Islet precursor cell (in vitro differentiated cells): ENCODE data around the gene RPS6KB2.
A peak's percentile ranks its signal among the peaks of the same experiment; 100 is the strongest.

Source experiments
- DNase-seq: peaks from one replicate; pipeline ENCODE4 v3.0.0-alpha.2; 2018

RPS6KB2 gene

DNA sequence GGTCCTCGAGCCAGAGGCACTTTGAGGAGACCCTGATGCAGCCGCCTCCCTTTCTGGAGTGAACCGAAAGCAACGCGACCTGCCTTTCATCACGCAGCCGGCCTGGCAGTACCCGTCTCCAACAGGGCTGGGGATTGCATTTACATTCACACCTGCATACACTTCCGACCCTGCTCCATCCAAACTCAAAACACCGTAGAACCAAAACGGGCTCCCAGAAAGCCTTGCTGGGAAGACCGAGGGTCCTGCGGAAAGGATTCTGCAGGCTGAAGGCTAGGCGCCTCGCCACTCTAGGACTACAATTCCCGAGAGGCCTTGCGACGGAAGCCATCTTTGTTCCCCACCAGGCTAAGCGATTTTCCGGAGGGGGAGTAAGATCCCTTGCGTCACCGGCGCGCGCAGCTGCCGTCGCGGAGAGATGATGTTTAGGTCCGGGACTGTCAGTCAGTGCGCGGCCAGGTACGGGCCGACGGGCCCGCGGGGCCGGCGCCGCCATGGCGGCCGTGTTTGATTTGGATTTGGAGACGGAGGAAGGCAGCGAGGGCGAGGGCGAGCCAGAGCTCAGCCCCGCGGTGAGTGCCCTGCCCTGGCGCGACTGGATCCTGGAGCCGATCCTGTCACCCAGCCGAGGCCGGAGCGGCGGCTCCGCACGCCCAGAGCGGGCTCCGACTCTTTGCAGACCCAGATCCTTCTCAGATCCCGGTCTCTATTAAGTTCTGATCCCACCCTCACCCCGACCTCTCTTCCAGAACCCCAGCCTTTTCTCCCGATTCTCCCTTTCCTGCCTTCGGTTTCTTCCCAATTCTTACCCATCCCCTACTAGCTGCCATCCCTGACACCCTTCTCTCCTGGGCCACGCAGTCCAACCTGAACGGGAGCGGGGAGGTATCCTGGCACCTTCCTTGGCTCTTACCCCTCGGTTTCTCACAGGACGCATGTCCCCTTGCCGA lies at the start of gene RPS6KB2:
Gene RPS6KB2, plus strand, starts transcription at position 443 of the 950 bp plus-strand sequence. Its CDS starts 52 bp downstream, at position 495.
- DNase-seq = peak; percentile 98

DNA sequence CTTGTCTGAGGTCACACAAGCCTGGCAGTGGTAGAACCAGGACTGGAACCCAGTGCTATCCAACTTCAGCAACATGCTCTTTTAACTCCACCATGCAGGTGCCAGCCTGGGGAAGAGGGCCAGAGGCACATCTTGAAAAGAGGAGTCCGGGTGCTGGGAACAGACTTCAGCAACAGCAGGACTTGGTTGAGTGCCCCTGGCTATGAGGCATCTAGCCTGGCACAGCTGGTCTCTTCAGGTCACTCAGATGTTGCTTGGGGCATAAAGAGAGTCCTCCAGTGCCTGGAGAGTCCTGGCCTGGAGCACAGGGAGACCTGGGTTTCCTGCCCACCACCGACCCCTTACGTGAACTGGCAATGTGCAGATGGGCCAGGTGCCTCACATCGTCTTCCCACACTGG lies 49.8 kb upstream of the RPS6KB2 start:
- DNase-seq = no peak

DNA sequence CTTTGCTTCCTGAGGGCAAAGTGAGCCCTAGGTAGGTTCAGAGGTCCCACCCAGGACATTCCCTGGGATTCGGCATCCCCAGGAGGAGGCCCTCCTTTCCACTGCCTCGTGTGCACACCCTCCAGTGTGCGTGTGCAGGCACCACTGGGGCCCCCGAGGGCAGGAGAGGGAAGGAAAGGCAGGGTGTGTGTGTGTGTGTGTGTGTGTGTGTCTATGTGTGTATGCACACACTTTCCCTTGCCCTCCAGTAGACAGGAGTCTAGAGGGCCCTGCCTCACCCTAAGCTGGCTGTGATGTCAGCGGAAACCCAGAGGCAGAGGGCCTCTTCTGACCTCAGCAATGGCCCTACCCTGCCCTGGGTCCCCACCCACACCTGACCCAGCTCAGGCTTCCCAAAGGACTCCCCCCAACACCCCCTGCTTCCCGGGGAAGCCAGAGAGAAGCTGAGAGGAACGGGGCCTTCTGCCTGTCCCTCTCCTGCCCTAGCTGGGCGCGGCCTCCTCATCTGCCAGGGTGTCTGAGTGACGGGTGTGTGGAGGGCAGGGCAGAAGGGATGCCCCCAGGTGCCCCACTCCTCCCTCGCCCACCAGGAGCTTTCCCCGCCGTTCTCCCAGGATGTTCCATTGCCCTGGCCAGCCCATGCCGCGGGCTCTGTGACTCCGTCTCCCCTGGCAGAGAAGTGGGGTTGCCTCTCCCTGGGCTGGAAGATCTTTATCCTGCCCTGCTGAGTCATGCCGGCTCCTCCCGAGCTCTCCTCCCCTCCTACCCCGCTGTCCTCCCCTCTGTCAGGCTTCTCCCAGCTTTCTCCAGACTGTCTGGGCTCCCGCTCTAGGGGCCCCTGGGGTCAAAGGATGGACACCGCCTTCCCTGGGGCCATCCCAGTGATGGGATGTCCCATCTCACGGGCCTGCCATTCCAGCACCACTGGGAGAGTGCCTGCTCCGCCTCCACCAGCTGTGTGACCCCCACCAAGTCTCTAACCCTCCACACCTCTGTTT lies 48.9 kb upstream of the RPS6KB2 start:
- DNase-seq = no peak

DNA sequence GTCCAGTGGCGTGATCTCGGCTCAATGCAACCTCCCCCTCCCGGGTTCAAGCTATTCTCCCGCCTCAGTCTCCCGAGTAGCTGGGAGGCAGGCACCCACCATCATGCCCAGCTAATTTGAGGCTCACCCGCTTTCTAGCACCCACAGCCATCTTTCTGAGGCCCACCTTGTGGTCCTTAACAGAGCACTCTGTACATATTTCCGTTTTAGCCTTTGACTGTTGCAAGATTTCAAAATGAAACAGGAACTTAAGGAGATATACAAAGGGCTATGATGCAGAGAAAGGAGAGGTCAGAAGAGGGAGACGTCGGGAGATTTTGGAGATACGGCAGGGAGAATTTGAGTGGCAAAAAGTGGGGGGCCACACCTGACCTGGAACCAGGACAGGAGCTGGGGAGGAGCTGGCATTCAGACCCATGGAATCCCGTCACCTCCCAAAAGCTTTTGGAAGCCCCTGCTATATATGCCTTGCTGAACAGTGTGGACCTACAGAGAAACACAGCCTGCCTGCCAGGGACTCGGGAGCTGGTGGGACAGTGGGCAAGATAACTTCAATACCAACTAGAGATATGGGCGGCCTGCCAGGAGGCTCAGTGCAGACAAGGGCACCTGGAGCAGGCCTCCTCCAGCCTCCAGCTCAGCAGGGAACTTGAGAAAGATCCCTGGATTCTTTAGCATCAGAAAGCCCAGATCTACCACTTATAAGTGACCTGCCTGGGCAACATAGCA lies 46.9 kb upstream of the RPS6KB2 start:
- DNase-seq = no peak

DNA sequence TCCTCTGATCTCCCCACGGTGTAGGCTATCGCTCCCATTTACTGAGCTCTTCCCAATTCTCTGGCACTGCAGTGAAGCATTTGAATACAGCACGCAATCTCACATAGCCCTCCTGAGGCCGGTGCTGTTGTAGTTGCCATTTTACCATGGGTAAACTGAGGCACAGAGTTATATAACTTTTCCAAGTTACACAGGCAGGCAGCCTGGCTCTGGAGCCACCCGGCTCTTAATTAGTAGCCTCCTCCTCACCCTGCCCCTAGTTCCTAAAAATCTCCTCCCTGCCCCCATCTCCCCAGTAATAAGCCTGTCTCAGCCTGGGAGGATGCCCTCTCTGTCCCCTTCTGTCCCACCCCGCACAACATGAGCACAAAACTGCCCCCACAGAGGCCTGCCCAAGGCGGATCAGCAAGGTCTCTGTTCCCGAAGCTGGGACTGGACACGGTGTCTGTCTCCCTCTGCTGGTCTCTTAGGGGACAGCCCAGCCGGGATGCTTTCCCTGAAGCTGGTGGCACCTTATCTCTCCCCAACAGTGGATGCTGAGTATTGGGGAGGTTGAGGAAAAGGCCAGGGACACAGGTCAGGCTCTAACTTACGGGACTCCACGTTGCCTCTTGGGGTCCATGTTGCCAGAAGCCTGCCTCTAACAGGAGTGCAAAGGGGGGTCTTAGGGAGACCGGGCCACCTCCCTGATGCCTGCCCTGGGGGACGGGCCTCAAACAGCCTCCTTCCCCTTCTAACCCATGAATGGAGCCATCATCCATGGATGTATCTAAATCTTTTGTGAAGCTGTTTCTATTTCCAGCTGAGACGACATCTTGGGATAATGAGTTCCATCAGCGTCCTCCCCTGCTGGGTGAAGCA lies 45.8 kb upstream of the RPS6KB2 start:
- peak; percentile 91 for DNase-seq

DNA sequence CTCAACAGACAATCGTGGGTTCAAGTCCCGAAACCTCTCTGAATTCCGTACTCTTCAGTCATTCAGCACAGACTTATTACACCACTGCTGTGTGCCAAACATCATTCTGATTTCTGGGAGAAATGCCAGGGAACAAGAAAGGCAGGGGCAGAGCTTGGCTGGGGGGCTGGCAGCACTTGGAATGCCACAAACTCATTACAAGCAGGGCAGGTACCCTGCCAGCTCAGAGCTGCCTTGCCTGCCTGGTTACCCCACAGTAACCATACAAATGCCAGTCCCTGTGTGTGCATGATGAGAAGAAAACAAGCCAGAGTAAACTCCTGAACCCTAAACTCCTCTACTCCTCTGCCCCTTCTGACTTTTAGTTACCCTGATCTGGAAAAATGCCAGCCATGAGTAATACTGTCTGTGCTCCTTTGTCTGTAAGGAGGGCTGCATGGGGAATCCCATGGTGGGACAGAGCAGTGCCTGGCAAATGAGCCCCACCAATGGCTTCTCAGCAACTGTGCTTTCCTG lies 43.4 kb upstream of the RPS6KB2 start:
- no peak for DNase-seq

DNA sequence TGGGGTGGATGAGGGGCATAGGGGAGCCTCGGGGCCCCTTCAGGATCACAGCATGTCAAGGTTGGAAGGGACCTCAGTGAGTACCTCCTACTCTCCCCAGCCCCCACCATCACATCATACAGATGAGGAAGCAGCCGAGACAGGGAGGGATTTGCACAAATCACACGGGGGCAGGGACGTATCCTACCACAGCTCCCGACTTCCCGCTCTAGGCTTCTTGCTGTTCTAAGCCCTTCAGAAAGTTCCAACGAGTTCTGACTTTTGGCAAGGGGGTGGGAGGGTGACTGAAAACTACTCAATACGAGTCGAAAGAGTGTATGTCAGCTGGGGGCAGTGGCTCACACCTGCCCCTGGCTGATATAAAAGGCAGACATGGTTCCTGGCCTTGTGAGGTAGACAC lies 41.2 kb upstream of the RPS6KB2 start:
- DNase-seq = no peak

DNA sequence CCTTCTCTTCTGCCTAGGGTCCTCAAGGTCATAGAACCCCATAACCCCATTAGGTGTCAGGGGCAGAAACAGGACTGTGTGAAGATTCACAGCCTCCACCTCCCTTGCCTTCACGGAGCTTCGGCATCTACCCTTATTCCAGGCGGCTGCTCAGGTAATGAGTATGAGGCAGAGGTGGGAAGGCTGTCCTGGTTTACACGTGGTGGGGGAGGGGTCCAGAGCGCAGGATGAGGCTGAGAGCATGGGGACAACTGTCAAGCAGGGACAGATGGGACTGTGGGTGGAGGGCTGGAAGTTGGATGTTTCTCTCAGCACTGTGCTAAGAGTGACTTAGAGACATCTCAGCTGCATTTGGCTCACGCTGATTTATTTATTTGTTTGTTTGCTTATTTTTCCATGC lies 40.8 kb upstream of the RPS6KB2 start:
- no peak for DNase-seq

DNA sequence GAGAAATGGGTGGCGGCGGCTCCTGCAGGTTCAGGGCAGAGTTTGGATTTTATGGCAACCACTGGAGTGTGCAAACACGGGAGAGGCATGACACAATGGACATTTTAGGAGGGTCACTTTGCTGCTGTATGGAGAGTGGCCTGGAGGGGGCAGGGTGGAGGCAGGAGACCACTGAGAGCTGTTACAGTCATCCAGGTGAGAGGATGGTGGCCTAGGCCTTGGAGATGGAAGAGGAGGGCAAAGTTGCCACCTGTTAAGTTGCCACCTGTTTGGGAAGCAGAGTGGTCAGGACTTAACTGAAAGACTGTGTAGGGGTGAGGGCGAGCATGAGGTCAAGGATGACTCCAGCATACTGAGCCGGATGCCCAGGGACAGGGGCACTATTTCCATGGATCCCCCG lies 38.8 kb upstream of the RPS6KB2 start:
- DNase-seq = peak; percentile 82

DNA sequence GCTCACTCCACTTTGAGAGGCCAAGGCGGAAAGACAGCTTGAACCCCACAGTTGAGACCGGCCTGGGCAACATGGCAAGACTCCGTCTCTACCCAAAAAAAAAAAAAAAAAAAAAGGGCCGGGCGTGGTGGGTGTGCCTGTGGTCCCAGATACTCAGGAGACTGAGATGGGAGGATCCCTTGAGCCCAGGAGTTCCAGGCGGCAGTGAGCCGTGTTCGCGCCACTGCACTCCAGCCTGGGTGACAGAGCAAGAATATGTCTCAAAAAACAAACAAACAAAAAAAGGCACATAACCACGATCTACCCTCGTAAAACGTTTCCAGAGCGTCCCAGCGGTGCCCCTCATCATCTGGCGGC lies 37.4 kb upstream of the RPS6KB2 start:
- no peak for DNase-seq

DNA sequence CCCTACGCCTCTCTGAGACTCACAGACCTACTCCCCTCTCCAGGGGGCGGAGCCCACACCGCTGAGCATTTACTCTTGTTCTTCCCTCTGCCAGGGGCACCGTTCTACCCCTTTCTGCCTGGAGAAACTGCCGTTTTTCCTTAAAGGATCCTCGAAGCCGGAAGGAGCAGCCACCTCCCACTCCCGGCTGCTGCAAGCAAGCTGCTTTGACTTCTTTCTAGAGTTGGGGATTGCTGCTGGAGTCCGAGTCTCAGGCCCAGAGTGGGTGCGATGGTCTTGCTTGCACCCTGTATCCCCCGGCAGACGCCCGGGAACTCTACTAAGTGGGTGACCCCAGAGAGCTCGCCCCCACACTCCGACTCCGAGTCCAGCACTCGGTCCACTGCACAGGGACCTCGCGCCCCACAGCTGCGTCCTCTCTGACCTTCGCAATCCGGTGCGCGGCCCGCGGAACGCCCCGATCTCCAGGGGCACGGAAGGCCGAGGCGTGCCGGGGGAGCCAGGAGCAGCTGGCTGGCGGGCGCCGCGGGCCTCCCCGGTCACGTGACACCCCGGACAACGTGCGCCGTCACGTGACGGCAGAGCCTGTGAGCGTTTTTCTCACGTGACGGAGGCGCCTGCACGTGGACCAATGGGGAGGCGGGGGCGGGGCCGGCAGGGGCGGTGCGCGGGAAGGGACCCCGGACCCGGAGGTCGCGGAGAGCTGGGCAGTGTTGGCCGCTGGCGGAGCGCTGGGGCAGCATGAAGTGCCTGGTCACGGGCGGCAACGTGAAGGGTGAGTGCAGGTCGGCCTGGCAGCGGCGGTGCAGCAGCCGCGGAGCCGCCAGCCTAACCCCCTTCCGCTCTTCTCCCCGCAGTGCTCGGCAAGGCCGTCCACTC lies 36.8 kb upstream of the RPS6KB2 start, which contains the start of gene RAD9A:
Gene RAD9A, plus strand, starts transcription at position 683 of the 879 bp plus-strand sequence. Its CDS starts 59 bp downstream, at position 742.
- DNase-seq = peak; percentile 97

DNA sequence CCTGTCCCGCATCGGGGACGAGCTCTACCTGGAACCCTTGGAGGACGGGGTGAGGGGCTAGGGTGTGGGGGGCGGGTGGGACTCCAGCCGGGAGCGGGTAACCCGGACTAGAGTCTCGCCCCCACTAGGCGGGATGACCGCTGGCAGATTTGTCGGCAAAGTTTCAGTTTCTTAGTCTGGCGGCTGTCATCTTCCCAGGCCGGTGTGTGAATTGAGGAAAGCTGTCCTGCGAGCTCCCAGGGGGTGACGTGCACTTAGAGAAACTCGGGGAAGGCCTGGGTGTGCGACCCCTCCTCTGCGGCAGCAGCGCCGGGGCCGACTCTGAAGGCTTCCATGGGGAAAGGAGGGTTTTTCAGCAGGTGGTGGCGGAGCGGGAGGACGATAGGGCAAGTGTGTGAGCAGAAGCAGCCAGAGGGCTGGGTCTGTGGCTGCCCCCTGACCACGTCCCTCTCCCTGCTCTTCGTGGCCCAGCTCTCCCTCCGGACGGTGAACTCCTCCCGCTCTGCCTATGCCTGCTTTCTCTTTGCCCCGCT lies 36.0 kb upstream of the RPS6KB2 start:
- DNase-seq = no peak

DNA sequence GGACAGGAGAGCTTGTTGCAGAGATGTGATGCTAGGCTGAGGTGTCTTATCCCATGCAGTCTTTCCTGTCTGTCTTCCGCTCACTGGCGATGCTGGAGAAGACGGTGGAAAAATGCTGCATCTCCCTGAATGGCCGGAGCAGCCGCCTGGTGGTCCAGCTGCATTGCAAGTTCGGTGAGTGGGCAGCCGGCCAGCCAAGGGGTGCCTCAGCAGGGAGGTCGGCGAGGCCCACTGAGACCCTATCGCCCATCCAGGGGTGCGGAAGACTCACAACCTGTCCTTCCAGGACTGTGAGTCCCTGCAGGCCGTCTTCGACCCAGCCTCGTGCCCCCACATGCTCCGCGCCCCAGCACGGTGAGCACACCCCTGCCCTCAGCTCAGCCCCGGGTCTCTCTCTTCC lies 34.9 kb upstream of the RPS6KB2 start:
- no peak for DNase-seq

DNA sequence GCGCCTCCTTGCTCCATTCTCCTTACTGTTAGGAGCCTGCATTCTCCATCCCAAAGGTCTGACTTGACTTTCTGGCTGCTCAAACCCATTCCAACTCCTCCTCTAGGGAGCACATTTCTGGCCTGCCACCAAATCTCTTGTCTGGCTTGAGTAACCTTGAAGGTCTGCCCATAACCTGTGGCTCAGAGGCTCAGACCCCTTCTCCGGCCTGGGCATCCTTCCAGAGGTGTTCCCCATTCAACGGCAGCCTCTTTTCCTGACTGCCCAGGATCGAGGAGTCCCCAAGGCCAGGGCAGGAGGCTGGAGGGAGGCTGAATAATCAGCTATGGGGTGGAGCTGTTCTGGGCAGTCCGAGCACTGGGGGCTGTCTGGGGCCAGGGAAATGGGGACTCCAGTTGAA lies 34.3 kb upstream of the RPS6KB2 start:
- DNase-seq = no peak

DNA sequence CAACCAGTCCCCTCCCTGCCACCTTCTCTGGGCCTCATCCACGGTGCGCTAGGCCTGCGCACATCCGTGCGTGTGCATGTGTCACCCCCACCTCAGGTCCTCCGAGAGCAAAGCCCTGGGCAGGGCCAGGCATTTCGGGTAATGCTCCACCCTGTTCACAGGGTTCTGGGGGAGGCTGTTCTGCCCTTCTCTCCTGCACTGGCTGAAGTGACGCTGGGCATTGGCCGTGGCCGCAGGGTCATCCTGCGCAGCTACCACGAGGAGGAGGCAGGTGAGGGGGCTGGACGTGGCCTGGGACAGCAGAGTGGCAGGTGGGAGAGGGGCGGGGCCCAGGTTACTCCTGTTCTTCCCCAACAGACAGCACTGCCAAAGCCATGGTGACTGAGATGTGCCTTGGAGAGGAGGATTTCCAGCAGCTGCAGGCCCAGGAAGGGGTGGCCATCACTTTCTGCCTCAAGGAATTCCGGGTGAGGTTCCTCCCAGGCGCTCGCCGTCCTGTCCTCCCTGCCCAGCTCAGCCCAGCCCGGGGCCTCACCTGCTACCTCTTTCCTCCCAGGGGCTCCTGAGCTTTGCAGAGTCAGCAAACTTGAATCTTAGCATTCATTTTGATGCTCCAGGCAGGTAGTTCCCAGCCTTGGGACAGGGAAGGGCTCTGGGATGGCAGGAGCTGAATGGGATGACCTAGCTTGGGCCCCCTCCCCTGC lies 32.6 kb upstream of the RPS6KB2 start:
- no peak for DNase-seq

DNA sequence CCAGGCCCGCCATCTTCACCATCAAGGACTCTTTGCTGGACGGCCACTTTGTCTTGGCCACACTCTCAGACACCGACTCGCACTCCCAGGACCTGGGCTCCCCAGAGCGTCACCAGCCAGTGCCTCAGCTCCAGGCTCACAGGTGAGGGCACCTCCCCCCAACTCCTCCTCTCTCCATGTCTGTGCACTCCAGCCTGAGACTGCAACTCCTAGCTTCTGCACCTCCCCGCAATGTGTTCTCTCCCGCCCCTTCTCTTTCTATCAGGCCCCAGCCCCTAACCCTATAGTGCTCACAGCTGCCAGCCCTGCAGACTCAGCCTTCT lies 32.1 kb upstream of the RPS6KB2 start:
- no peak for DNase-seq

DNA sequence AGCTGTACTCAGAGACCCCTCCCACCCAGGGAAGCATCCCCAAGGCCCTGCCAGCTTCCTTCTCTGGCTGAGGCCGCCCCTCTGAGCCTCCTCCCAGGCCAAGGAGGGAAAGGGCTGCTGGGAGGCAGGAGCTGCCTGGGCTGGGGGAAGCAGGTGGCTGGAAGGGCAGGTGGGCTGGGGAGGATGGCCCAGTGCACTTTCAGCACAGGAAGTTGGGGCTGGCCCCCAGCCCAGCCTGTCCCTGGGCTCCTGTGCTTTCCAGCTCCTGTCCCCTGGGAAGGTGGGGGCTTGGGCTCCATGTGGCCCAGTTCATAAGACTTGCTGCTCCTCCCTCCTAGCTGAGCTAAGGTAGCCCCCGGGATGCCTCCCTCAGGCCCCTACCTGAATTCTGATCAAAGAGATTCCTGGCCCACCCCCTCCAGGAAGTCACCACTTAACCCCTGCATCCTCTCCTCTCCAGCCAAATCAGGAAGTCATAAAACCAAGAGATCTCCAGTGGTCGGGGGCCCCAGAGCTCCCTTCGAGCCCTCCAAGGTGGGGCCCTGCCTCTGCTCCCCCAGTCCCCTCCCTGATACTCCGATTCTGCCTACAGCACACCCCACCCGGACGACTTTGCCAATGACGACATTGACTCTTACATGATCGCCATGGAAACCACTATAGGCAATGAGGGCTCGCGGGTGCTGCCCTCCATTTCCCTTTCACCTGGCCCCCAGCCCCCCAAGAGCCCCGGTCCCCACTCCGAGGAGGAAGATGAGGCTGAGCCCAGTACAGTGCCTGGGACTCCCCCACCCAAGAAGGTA lies 31.5 kb upstream of the RPS6KB2 start:
- DNase-seq = no peak

DNA sequence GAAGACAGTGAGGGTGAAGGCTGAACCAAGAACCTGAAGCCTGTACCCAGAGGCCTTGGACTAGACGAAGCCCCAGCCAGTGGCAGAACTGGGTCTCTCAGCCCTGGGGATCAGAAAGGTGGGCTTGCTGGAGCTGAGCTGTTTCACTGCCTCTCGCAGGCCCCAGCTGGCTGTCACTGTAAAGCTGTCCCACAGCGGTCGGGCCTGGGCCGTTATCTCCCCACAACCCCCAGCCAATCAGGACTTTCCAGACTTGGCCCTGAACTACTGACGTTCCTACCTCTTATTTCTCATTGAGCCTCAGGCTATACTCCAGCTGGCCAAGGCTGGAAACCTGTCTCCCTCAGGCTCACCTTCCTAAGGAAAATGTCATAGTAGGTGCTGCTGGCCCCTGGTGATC lies 30.8 kb upstream of the RPS6KB2 start:
- no peak for DNase-seq
